Measurements from ENCODE around the gene CADPS2. TPM values are rescaled to one million over a fixed set of nuclear protein-coding genes. Genes with fewer than 3 reads are reported as not detected.

CADPS2 gene
- total and polyA plus RNA-seq, 10 of the 15 experiments (the other 5 are each of a cell fraction or from before 2014, with no cell fraction given) = 0.05 to 7.5 (median 0.25) TPM

GRCh38 chr7:122343601-122344302 is 542.5 kb downstream of the CADPS2 start:
- ChIA-PET CTCF (interaction anchor here (0.6 to 1.4 kb wide), 5 partner anchors 8 to 189 kb away, joined by 3 to 4 read pairs (median 3); no protein-coding TSS in a partner anchor), SMC1A (ENCODE audit: uncharacterized antibody, unreplicated experiment) (interaction anchor here (1.7 kb wide), 1 partner anchor 33 kb away, joined by 4 read pairs; no protein-coding TSS in a partner anchor), POLR2A (no interaction called here), RAD21 (ENCODE audit: unreplicated experiment) (no interaction called here)
- H3K9me3 ChIP-seq (replicated peaks; ENCODE audit: control insufficient read depth, insufficient read depth, low read length) = no peaks in the 10 kb centered on the region
- FAIRE-seq (no peak), ATAC-seq (no peak), DNase-seq (ENCODE audit: low read depth, low spot score) (no peak)
- H3K79me2 ChIP-seq (ENCODE audit: control insufficient read depth, insufficient read depth, low read length) = no peaks in the 10 kb centered on the region
- H3K27ac ChIP-seq (ENCODE audit: control insufficient read depth, insufficient read depth) = no peak overlapping the region
- no peaks in the 10 kb centered on the region for H3K27me3 ChIP-seq (replicated peaks in 1 of 2; ENCODE audit: control insufficient read depth in 2 of 2, insufficient read depth in 2 of 2, low read length in 1 of 2)
- intact Hi-C loops (cut with micrococcal nuclease; ENCODE audit: unreplicated experiment) (no loop called here), in situ Hi-C loops (cut with MboI) (no loop called here)
- H3K4me2 ChIP-seq (ENCODE audit: control insufficient read depth, insufficient read depth) = no peak overlapping the region
- no peaks in the 10 kb centered on the region for H4K20me1 ChIP-seq (ENCODE audit: control insufficient read depth, insufficient read depth)
- TF ChIP-seq POLR2AphosphoS5 (IDR thresholded peaks at IDR 0.05; ENCODE audit: low read length) = no peak
- TF ChIP-seq ZNF384 (IDR thresholded peaks at IDR 0.05; ENCODE audit: borderline replicate concordance, low read depth, low read length) = no peak
- TF ChIP-seq RBBP5 (conservative IDR thresholded peaks at IDR 0.05) = no peak
- TF ChIP-seq CBX5 (IDR thresholded peaks at IDR 0.05; ENCODE audit: low read depth) = no peak
- TF ChIP-seq RELA (IDR thresholded peaks at IDR 0.05; ENCODE audit: borderline replicate concordance, partially characterized antibody) = no peak
- TF ChIP-seq SUPT20H (IDR thresholded peaks at IDR 0.05; ENCODE audit: borderline replicate concordance, control insufficient read depth, low read depth, low read length) = no peak
- TF ChIP-seq BCL11A (IDR thresholded peaks at IDR 0.05; ENCODE audit: low read depth, low read length) = no peak
- no peak for TF ChIP-seq ATF7 (IDR thresholded peaks at IDR 0.05; ENCODE audit: low read depth)
- no peak for TF ChIP-seq RCOR1 (conservative IDR thresholded peaks at IDR 0.05; ENCODE audit: low read depth, low read length)
- TF ChIP-seq ZBTB4 (CRISPR knock-in tag; IDR thresholded peaks at IDR 0.05) = no peak
- TF ChIP-seq CBX3 (IDR thresholded peaks at IDR 0.05; ENCODE audit: borderline replicate concordance, low read depth) = no peak
- no peak for TF ChIP-seq CREM (IDR thresholded peaks at IDR 0.05; ENCODE audit: low read depth)
- no peak for TF ChIP-seq TBL1XR1 (IDR thresholded peaks at IDR 0.05; ENCODE audit: low read depth, low read length)
- H3K36me3 ChIP-seq (ENCODE audit: control insufficient read depth in 2 of 2, insufficient read depth in 2 of 2, low read length in 1 of 2) = no peaks in the 10 kb centered on the region
- no TSS peak for BruUV-seq (replicated peaks)
- H2AFZ ChIP-seq (ENCODE audit: control insufficient read depth, low read depth, low read length) = no peak overlapping the region
- H3K4me3 ChIP-seq = no peak overlapping the region
- no peaks in the 10 kb centered on the region for H3K4me1 ChIP-seq (ENCODE audit: control insufficient read depth, insufficient read depth, low read length)
- H3K9ac ChIP-seq (ENCODE audit: control insufficient read depth, insufficient read depth, low read length) = no peak overlapping the region
- WGBS (ENCODE audit: insufficient coverage, insufficient replicate concordance, low lambda C conversion rate, missing lambda C conversion rate) = 63% methylated on average over 7 of the region's 7 CpGs
